ENCODE measurements around the gene OR2D2. TPM values are rescaled to one million over a fixed set of nuclear protein-coding genes. Genes with fewer than 3 reads are reported as not detected.

Gene OR2D2
- total RNA-seq, 2 experiments from 2014 or later, result not detected

DNA sequence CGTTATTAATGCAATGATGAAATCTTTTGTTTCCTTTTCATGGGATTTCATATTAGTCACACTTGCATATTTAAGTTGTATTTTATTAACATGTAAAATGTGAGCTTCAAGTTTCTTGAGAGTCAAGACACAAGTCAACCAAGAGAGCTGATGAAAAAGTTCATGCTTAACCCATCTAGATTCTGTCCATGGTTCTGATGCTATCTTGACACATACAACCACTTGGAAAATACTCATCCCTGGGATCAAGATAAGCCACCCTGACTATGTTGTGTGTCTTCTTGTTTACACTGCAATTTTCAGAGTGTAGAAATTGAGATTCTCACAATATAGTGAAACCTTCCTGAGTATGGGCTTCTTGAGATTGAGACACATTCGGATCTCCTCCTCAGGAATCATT, 16.5 kb downstream of the OR2D2 start:
- intact Hi-C loops (cut with micrococcal nuclease), result no loop called here

DNA sequence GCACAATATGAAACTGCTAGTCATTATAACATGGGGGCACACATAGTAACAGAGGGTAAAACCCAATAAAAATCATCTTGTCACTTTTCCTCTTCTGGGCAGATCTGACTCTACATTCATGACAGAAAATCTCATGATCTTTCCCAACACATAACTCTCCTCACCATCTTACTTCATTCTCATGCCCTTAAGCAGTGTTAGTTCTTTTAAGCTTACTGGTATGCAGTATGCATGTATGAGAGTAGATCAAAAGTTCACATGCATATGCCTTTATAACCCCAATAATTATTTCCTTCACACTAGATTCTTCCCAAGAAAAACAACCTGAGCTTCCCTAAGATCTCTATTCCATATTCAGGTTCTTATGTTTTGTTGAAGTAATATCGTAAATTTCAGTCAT, 21.0 kb downstream of the OR2D2 start:
- POLR2A ChIA-PET, result no interaction called here
- CTCF ChIA-PET, result interaction anchor here (1.2 kb wide), 1 partner anchor 16 kb away, joined by 3 read pairs; no protein-coding TSS in a partner anchor
- intact Hi-C loops (cut with micrococcal nuclease), result no loop called here
- H3K4me1 Mint-ChIP-seq (ENCODE audit: low read depth), result no peaks in the 10 kb centered on the region
- H3K36me3 Mint-ChIP-seq (ENCODE audit: low read depth), result no peaks in the 10 kb centered on the region
- H3K27ac Mint-ChIP-seq, result no peak overlapping the region
- H3K27me3 Mint-ChIP-seq, result peaks cover 8% of the 10 kb centered on the region
- H3K9me3 Mint-ChIP-seq, result no peaks in the 10 kb centered on the region
- no peak overlapping the region for H3K4me3 Mint-ChIP-seq
- TF ChIP-seq, protein P1, sequence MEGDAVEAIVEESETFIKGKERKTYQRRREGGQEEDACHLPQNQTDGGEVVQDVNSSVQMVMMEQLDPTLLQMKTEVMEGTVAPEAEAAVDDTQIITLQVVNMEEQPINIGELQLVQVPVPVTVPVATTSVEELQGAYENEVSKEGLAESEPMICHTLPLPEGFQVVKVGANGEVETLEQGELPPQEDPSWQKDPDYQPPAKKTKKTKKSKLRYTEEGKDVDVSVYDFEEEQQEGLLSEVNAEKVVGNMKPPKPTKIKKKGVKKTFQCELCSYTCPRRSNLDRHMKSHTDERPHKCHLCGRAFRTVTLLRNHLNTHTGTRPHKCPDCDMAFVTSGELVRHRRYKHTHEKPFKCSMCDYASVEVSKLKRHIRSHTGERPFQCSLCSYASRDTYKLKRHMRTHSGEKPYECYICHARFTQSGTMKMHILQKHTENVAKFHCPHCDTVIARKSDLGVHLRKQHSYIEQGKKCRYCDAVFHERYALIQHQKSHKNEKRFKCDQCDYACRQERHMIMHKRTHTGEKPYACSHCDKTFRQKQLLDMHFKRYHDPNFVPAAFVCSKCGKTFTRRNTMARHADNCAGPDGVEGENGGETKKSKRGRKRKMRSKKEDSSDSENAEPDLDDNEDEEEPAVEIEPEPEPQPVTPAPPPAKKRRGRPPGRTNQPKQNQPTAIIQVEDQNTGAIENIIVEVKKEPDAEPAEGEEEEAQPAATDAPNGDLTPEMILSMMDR (IDR thresholded peaks at IDR 0.05), result no peak
- no peak for DNase-seq
- no peak for ATAC-seq

More for the DNA sequence above, 16.5 kb downstream of the OR2D2 start:
- no peak overlapping the region for H3K27ac Mint-ChIP-seq
- peaks cover 9% of the 10 kb centered on the region for H3K27me3 Mint-ChIP-seq
- DNase-seq (no peak), ATAC-seq (no peak)
- TF ChIP-seq, protein P1 (IDR thresholded peaks at IDR 0.05), result no peak
- H3K36me3 Mint-ChIP-seq (ENCODE audit: low read depth), result no peaks in the 10 kb centered on the region
- no peaks in the 10 kb centered on the region for H3K4me1 Mint-ChIP-seq (ENCODE audit: low read depth)
- no peaks in the 10 kb centered on the region for H3K9me3 Mint-ChIP-seq
- POLR2A ChIA-PET, result interaction anchor here (1.2 kb wide), 1 partner anchor 28 kb away, joined by 3 read pairs; no protein-coding TSS in a partner anchor
- H3K4me3 Mint-ChIP-seq, result no peak overlapping the region
- CTCF ChIA-PET, result no interaction called here

DNA sequence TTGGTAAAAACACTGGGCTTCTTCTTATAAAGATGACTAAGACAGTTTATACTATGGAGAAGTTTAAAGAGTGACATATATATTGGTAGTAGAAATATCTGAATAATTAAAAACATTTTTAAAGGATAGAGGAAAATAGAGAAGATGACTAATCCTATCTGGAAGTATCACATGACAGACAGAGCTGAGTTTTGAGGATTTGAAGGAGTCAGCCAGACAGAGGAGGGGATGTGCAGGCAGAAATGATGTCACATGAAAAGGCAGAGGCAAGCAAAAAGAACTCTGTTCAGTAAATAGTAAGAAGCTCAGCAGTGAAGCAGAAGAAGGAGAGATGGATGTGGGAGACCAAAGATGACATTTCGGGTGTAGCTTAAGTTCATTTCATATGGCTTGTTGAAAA, 27.9 kb downstream of the OR2D2 start:
- ChIA-PET POLR2A (no interaction called here), CTCF (interaction anchor here (0.6 kb wide), 1 partner anchor 46 kb away, joined by 3 read pairs; no protein-coding TSS in a partner anchor)
- intact Hi-C loops (cut with micrococcal nuclease), result no loop called here
- no peak for ATAC-seq
- H3K27me3 Mint-ChIP-seq, result peaks cover 16% of the 10 kb centered on the region
- H3K27ac Mint-ChIP-seq, result no peak overlapping the region
- no peaks in the 10 kb centered on the region for H3K4me1 Mint-ChIP-seq (ENCODE audit: low read depth)
- no peak for DNase-seq
- H3K4me3 Mint-ChIP-seq, result no peak overlapping the region
- no peaks in the 10 kb centered on the region for H3K36me3 Mint-ChIP-seq (ENCODE audit: low read depth)
- peaks cover 3% of the 10 kb centered on the region for H3K9me3 Mint-ChIP-seq
- TF ChIP-seq, protein P1 (IDR thresholded peaks at IDR 0.05), result no peak

DNA sequence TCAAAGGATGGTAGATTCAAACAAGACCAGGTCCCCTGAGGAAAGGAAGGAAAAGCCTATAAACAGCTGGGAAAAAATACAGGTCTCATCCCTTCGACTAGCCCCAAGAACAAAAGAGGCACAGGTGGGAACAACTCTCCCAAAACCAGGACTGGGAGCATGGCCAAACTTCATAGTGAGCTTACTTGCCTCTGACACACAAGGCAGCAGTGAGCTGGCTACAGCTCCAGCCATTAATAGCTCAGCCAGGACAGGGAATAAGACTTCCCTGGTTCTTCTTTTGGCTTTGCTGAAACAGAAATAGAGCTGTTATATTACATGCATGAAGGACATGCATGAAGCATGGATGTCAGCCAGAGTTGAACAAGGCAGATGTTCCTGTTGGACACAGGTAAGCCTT, 29.3 kb downstream of the OR2D2 start, which contains the start of gene OR10A2:
OR10A2 (plus strand) TSS at position 97 of the 400 bp plus-strand sequence. CDS start 6,698 bp downstream, outside the sequence.
- ChIA-PET CTCF (interaction anchor here (2.0 kb wide), 1 partner anchor 38 kb away, joined by 5 read pairs; no protein-coding TSS in a partner anchor), POLR2A (no interaction called here)
- no peaks in the 10 kb centered on the region for H3K4me1 Mint-ChIP-seq (ENCODE audit: low read depth)
- H3K9me3 Mint-ChIP-seq, result peaks cover 3% of the 10 kb centered on the region
- H3K4me3 Mint-ChIP-seq, result no peak within 1 kb of the TSS
- no peaks in the 10 kb centered on the region for H3K36me3 Mint-ChIP-seq (ENCODE audit: low read depth)
- ATAC-seq, result no peak
- no peak for DNase-seq
- H3K27ac Mint-ChIP-seq, result no peak within 1 kb of the TSS
- peaks cover 18% of the 10 kb centered on the region for H3K27me3 Mint-ChIP-seq
- TF ChIP-seq, protein P1 (IDR thresholded peaks at IDR 0.05), result no peak
- intact Hi-C loops (cut with micrococcal nuclease), result no loop called here

DNA sequence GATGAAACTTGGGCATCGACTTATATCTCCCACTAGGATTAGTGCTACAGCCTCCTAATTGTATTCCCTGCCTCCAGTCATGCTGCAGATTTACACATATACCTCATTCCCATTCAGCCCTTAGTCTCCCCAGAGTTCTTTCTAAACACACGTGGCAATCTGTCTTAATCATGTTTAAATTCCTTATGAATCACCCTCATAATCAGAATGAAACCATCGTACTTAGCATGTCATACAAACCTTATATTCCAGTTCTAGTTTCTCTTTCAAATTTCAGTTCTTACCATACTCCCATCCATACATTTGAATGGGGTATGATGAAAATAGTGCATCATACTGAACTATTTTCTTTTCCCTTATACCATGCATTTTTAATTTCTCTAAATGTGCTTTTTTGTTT, 35.4 kb downstream of the OR2D2 start:
- no peak overlapping the region for H3K27ac Mint-ChIP-seq
- peak; percentile 83 for ATAC-seq
- H3K36me3 Mint-ChIP-seq (ENCODE audit: low read depth), result no peaks in the 10 kb centered on the region
- POLR2A ChIA-PET, result no interaction called here
- peaks cover 10% of the 10 kb centered on the region for H3K9me3 Mint-ChIP-seq
- CTCF ChIA-PET, result no interaction called here
- DNase-seq, result no peak
- TF ChIP-seq, protein P1 (IDR thresholded peaks at IDR 0.05), result no peak
- intact Hi-C loops (cut with micrococcal nuclease), result no loop called here
- H3K27me3 Mint-ChIP-seq, result peaks cover 12% of the 10 kb centered on the region
- peaks cover 8% of the 10 kb centered on the region for H3K4me1 Mint-ChIP-seq (ENCODE audit: low read depth)
- H3K4me3 Mint-ChIP-seq, result no peak overlapping the region

Measured in activated CD8-positive, alpha-beta T cell treated with anti-CD3 and anti-CD28 coated beads for 36 hours (primary cell).